ENCODE measurements around the gene SCGB2A2.

DNA sequence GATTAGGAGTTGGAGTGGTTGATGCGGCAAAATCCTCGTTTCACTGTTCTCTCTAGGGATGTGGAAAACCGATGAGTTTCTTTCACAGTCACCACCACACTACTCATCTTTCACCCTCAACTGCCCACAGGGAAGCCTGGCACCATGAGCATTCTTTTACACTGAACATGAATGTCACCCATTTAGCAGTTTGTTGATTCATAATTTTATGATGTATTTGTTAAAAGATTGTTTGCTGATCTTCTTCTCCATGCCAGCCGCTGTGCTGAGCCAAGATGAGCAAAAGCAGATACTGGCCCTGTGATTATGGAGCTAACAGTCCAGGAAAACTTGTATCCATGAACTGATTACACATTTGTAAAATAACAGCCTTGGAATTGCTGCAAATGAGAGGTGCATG, 31.8 kb upstream of the SCGB2A2 start:
- no peak for TF ChIP-seq GATA3 (IDR thresholded peaks at IDR 0.05; ENCODE audit: low read depth, low read length)
- TF ChIP-seq GATA2 (IDR thresholded peaks at IDR 0.05; ENCODE audit: low read depth, low read length), result no peak

Measured in SH-SY5Y (cell line).